ENCODE data around the gene PDSS2. TPM values are rescaled to one million over a fixed set of nuclear protein-coding genes. Genes with fewer than 3 reads are reported as not detected.
A peak's percentile ranks its signal among the peaks of the same experiment; 100 is the strongest.

Gene PDSS2
- total RNA-seq, result 10 to 100 TPM in 6 of 7 donors, 1 to 10 TPM in 1; 9.8 to 16.6 (median 13.3) TPM
- polyA plus RNA-seq, result 1 to 10 TPM; 4.3 to 7.4 (median 6.3) TPM
- long read RNA-seq, donor 1, partial matches to known transcripts, result 0 of 4 reads
- long read RNA-seq, donor 1, other reads (novel, unspliced or antisense), result 0 of 4 reads
- long read RNA-seq, donor 2, partial matches to known transcripts, result 0 of 2 reads
- long read RNA-seq, donor 2, other reads (novel, unspliced or antisense), result 0 of 2 reads

DNA sequence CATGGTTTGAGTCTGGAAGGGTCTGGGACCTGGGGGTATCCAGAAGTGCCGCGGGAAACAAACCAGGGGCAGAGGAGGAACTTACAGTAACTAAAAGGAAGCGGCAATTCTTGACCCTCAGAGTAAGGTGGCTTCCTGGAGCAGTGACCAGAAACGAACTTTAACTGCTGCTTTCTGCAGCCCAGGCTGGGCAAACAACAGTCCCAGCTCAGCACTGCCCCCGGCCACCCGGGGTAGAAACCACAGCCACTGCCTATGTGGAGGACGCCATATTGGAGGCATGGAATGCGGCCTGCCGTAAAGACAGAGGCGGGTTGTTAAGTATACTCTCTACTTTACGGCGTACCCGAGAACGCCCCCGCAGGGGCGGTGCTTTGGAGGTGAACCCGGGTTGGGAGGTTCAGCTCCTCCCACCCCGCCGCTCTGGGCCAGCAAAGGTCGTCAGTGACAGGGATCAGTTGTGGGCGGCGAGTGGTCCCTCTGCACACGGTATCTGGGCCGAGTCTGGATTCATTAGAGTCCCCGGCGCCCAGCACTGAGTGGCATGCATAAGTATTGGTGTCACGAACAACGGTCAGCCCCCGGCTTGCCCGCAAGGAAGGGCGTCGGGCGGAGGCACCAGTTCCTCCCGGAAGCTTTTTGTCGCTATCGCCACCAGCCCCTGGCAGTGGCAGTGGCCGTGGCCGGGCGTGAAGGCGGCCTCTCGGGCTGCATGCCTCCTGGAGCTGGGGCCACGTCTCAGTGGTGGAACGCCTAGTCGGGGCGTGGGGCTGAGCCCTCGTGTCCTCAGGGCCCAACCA lies at the start of gene PDSS2:
PDSS2 (minus strand) TSS at position 282 of the 800 bp plus-strand sequence; CDS start at position 3, 279 bp downstream.
- WGBS, 5 donors, result 0% methylated on average over 30 to 46 of the region's 46 CpGs
- Histone ChIP-seq H3K27me3 (replicated peaks in 1 of 7) (no peaks in the 10 kb centered on the region), H3K4me3 (peak within 1 kb of the TSS; percentile 64 to 95 (median 88)), H3K9me3 (no peaks in the 10 kb centered on the region), H3K4me1 (peaks cover 6 to 52% (median 31%) of the 10 kb centered on the region in 6 donors), H3K36me3 (peaks cover 0 to 12% (median 0%) of the 10 kb centered on the region in 6 donors), H3K27ac (peak within 1 kb of the TSS; percentile 79 to 98 (median 97))
- peak; percentile 100 for DNase-seq
- TF ChIP-seq POLR2AphosphoS5 (IDR thresholded peaks at IDR 0.05) (peak; percentile 93 to 96 (median 94)), POLR2A (IDR thresholded peaks at IDR 0.05) (peak; percentile 24 to 75 (median 50)), CTCF (IDR thresholded peaks at IDR 0.05 in 8 of 11, conservative IDR thresholded peaks at IDR 0.05 in 3 of 11) (peak in 8 of 11 experiments; percentile 19 to 63 (median 39))
- intact Hi-C loops (cut with DNase I; ENCODE audit: low total_unique reads), result no loop called here

DNA sequence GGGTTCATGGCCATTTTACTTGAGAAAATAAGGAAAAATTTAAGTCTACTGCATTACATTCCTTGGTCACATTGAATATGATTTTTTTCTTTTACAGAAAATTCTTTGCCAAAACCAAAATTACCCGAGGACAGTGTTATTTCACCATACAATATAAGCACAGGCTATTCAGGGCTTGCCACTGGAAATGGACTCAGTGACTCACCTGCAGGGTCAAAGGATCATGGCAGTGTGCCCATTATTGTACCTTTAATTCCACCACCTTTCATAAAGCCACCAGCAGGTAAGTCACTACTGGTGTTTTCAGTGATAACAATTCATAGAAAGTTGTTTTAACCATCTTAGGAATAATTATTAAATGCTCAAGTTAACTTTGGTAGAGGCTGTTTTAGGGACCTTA lies 46.8 kb upstream of the PDSS2 start:
- Histone ChIP-seq H3K27ac (no peak overlapping the region), H3K27me3 (replicated peaks in 1 of 7) (peaks cover 0 to 6% (median 0%) of the 10 kb centered on the region in 7 donors), H3K4me1 (peaks cover 0 to 8% (median 0%) of the 10 kb centered on the region in 6 donors), H3K4me3 (no peak overlapping the region), H3K9me3 (no peaks in the 10 kb centered on the region), H3K36me3 (no peaks in the 10 kb centered on the region)
- intact Hi-C loops (cut with DNase I; ENCODE audit: low total_unique reads), result no loop called here
- no peak for TF ChIP-seq CTCF (IDR thresholded peaks at IDR 0.05 in 8 of 11, conservative IDR thresholded peaks at IDR 0.05 in 3 of 11)
- TF ChIP-seq POLR2AphosphoS5 (IDR thresholded peaks at IDR 0.05), result no peak
- TF ChIP-seq POLR2A (IDR thresholded peaks at IDR 0.05), result no peak
- WGBS, 5 donors, result 81 to 97% (median 91%) methylated on average over 1 of the region's 1 CpG
- no peak for DNase-seq

DNA sequence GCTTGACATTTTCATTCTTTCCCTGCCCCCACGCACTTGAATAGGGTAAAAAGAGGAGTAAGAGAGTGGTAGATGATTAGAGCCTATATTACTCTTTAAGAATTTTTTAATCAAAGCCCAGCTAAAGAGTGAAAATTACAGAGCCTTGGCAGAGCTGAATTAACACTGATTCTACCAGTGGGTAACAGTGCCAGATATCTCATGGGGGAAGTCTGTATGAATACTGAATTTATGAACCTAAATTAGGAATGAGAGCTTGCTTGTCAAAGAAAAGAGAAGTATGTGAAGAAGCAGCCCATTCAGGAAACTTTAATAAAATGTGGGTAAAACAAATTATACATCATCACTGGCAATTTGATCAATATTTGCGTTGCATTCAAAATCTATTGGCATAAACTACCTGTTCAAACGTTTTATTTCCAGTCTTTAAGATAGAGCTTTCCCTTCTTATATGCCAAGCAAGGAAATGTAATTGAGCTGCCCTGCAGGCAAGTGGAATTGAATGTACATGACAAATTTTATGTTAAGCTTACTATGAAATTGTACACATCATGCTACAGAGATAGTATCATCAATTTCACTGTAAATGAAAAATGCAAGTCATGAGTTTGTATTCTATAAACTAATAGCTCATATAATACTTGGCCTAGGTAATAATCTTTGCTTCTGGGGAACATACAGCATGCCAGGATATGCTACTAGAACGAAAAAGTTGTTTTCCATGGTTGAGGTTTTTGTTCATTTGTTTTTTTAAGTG lies 45.1 kb upstream of the PDSS2 start:
- intact Hi-C loops (cut with DNase I; ENCODE audit: low total_unique reads), result no loop called here
- Histone ChIP-seq H3K36me3 (no peaks in the 10 kb centered on the region), H3K27ac (no peak overlapping the region), H3K4me1 (peaks cover 0 to 8% (median 0%) of the 10 kb centered on the region in 6 donors), H3K9me3 (no peaks in the 10 kb centered on the region), H3K4me3 (no peak overlapping the region), H3K27me3 (replicated peaks in 1 of 7) (peaks cover 0 to 6% (median 0%) of the 10 kb centered on the region in 7 donors)
- DNase-seq, result no peak
- WGBS, 5 donors, result 66 to 77% (median 71%) methylated on average over 4 of the region's 4 CpGs
- TF ChIP-seq CTCF (IDR thresholded peaks at IDR 0.05 in 8 of 11, conservative IDR thresholded peaks at IDR 0.05 in 3 of 11), result no peak
- no peak for TF ChIP-seq POLR2AphosphoS5 (IDR thresholded peaks at IDR 0.05)
- no peak for TF ChIP-seq POLR2A (IDR thresholded peaks at IDR 0.05)
